IMR-90 (cell line): Measurements from ENCODE around the gene FTL. TPM values are rescaled to one million over a fixed set of nuclear protein-coding genes. Genes with fewer than 3 reads are reported as not detected.

ENCODE experiments used
- ATAC-seq: fragments of 200-7000 bp; cut with Tn5 transposase; 2 replicates; pipeline ENCODE4 v1.9.1; 2020; ENCODE audit warnings: low read depth, mild to moderate bottlenecking, moderate library complexity
- BruUV-seq: library from RNA; stranded (reverse); fragments of 400-500 nt; replicated peaks from 2 replicates; lab custom pipeline; 2021; lab: Mats Ljungman, UMichigan
- CTCF ChIA-PET: fragments of 300-600 bp; formaldehyde crosslinking; extraction: SDS; loops from one replicate; lab custom pipeline; 2021; ENCODE audit warnings: antibody characterized with exemption; lab: Yijun Ruan, JAX
- POLR2A ChIA-PET: fragments of 300-600 bp; sonication (Branson Sonifier 250); formaldehyde crosslinking; loops from one replicate; lab custom pipeline; 2022; ENCODE audit warnings: antibody characterized with exemption; ENCODE audit not compliant: unreplicated experiment; lab: Charles Lee
- DNase-seq: peaks from one replicate; pipeline ENCODE4 v3.0.0; 2013
- H2AFZ ChIP-seq: replicated peaks from 2 replicates; pipeline ENCODE3; 2013; ENCODE audit warnings: low read length, mild to moderate bottlenecking; ENCODE audit not compliant: poor library complexity
- H2AK5ac ChIP-seq: 2 replicates; pipeline ENCODE4 v1.6.1; 2013; ENCODE audit warnings: low read depth, low read length, inconsistent platforms
- H2AK9ac ChIP-seq: replicated peaks from 2 replicates; pipeline ENCODE3; 2013; ENCODE audit warnings: mild to moderate bottlenecking, low read depth, low read length, moderate library complexity; ENCODE audit not compliant: poor library complexity
- H2BK120ac ChIP-seq: 2 replicates; pipeline ENCODE4 v1.6.1; 2013; ENCODE audit warnings: low read depth, low read length, inconsistent platforms
- H2BK15ac ChIP-seq: 3 replicates; pipeline ENCODE4 v1.6.1; 2013; ENCODE audit warnings: low read depth, low read length, inconsistent platforms
- H2BK20ac ChIP-seq: 2 replicates; pipeline ENCODE4 v1.6.1; 2013; ENCODE audit warnings: low read depth, mild to moderate bottlenecking, inconsistent platforms, low read length, moderate library complexity
- H2BK5ac ChIP-seq: 2 replicates; pipeline ENCODE4 v1.6.1; 2013; ENCODE audit warnings: mild to moderate bottlenecking, low read depth, low read length, inconsistent platforms; ENCODE audit not compliant: poor library complexity, severe bottlenecking
- H3K14ac ChIP-seq: replicated peaks from 2 replicates; pipeline ENCODE4 v1.6.1; 2013; ENCODE audit warnings: low read depth, low read length, inconsistent platforms
- H3K18ac ChIP-seq: 2 replicates; pipeline ENCODE4 v1.6.1; 2013; ENCODE audit warnings: low read depth, low read length, control low read depth
- H3K23ac ChIP-seq: 2 replicates; pipeline ENCODE4 v1.6.1; 2013; ENCODE audit warnings: low read depth, low read length, inconsistent platforms
- H3K27ac ChIP-seq: 2 replicates; pipeline ENCODE4 v1.5.1; 2013; ENCODE audit warnings: mild to moderate bottlenecking, control low read depth, low read length; ENCODE audit not compliant: insufficient read depth
- H3K27me3 ChIP-seq: 2 replicates; pipeline ENCODE4 v1.6.1; 2013; ENCODE audit warnings: low read length; ENCODE audit not compliant: control insufficient read depth, insufficient read depth
- H3K36me3 ChIP-seq: 2 replicates; pipeline ENCODE4 v1.6.1; 2013; ENCODE audit warnings: low read length, mixed read lengths; ENCODE audit not compliant: control insufficient read depth, insufficient read depth
- H3K4ac ChIP-seq: 2 replicates; pipeline ENCODE4 v1.6.1; 2013; ENCODE audit warnings: low read depth, low read length, inconsistent platforms
- H3K4me1 ChIP-seq: 2 replicates; pipeline ENCODE4 v1.6.1; 2013; ENCODE audit warnings: low read length, mixed read lengths; ENCODE audit not compliant: control insufficient read depth, insufficient read depth
- H3K4me2 ChIP-seq: 2 replicates; pipeline ENCODE4 v1.6.1; 2013; ENCODE audit warnings: low read depth, mild to moderate bottlenecking, control low read depth, low read length, moderate library complexity
- H3K4me3 ChIP-seq: 2 replicates; pipeline ENCODE4 v1.5.1; 2013; ENCODE audit warnings: low read depth, mild to moderate bottlenecking, control low read depth, low read length, moderate library complexity; ENCODE audit not compliant: insufficient read depth
- H3K56ac ChIP-seq: 2 replicates; pipeline ENCODE4 v1.6.1; 2013; ENCODE audit warnings: low read length, inconsistent platforms; ENCODE audit not compliant: insufficient read depth; ENCODE audit errors: extremely low read depth
- H3K79me1 ChIP-seq, 2 experiments: 2 replicates each; pipeline ENCODE4 v1.6.1; 2013; ENCODE audit warnings: low read length in 2 of 2, inconsistent platforms in 1 of 2, low read depth in 1 of 2
- H3K9ac ChIP-seq: 2 replicates; pipeline ENCODE4 v1.6.1; 2013; ENCODE audit warnings: low read depth, low read length, control low read depth
- H3K9me1 ChIP-seq: 2 replicates; pipeline ENCODE4 v1.6.1; 2013; ENCODE audit warnings: low read length, inconsistent platforms; ENCODE audit not compliant: insufficient read depth
- H3K9me3 ChIP-seq: 2 replicates; pipeline ENCODE4 v1.6.1; 2013; ENCODE audit warnings: low read length; ENCODE audit not compliant: control insufficient read depth, insufficient read depth
- H4K20me1 ChIP-seq: 2 replicates; pipeline ENCODE4 v1.6.1; 2013; ENCODE audit warnings: low read length, inconsistent platforms; ENCODE audit not compliant: insufficient read depth
- H4K5ac ChIP-seq: 2 replicates; pipeline ENCODE4 v1.6.1; 2013; ENCODE audit warnings: mild to moderate bottlenecking, low read depth, low read length, control low read depth
- H4K8ac ChIP-seq, 2 experiments: 2 replicates each; pipeline ENCODE4 v1.6.1; 2013; ENCODE audit warnings: low read depth in 2 of 2, low read length in 2 of 2, control low read depth in 1 of 2, inconsistent platforms in 1 of 2
- H4K91ac ChIP-seq: 2 replicates; pipeline ENCODE4 v1.6.1; 2013; ENCODE audit warnings: low read depth, low read length, inconsistent platforms; ENCODE audit not compliant: insufficient read depth
- BHLHE40 ChIP-seq: fragments of 150-350 bp; IDR thresholded peaks from 2 replicates; pipeline ENCODE4 v1.6.1; 2016; ENCODE audit warnings: mild to moderate bottlenecking, low read depth, low read length
- CEBPB ChIP-seq: IDR thresholded peaks from 2 replicates; pipeline ENCODE4 v1.6.1; 2012; ENCODE audit warnings: low read depth, low read length, improper control_type of control experiment
- MAZ ChIP-seq: IDR thresholded peaks from 2 replicates; pipeline ENCODE4 v1.6.1; 2012; ENCODE audit warnings: low read depth, mild to moderate bottlenecking, low read length, improper control_type of control experiment, moderate library complexity, borderline replicate concordance
- MXI1 ChIP-seq: IDR thresholded peaks from 2 replicates; pipeline ENCODE4 v1.6.1; 2012; ENCODE audit warnings: low read depth, mild to moderate bottlenecking, low read length, moderate library complexity, borderline replicate concordance
- NFE2L2 ChIP-seq: fragments of 150-350 bp; IDR thresholded peaks from 2 replicates; pipeline ENCODE4 v1.6.1; 2016; ENCODE audit warnings: low read depth, mild to moderate bottlenecking, low read length
- RCOR1 ChIP-seq: IDR thresholded peaks from 2 replicates; pipeline ENCODE4 v1.6.1; 2012; ENCODE audit warnings: mild to moderate bottlenecking, low read length, improper control_type of control experiment; ENCODE audit not compliant: insufficient replicate concordance
- RFX5 ChIP-seq: IDR thresholded peaks from 2 replicates; pipeline ENCODE4 v1.8.0; 2012; ENCODE audit warnings: low read depth, mild to moderate bottlenecking, low read length, moderate library complexity
- WGBS, 2 experiments: methylation state at CpG; one replicate each; pipeline versions ENCODE4 v1.1.5 to v1.1.7; 2013; ENCODE audit warnings: missing lambda C conversion rate in 2 of 2; ENCODE audit not compliant: insufficient read length in 1 of 2; ENCODE audit errors: extremely low coverage in 2 of 2; 5-methylcytosine and 5-hydroxymethylcytosine counted together
- dilution Hi-C: fragments of 300-500 bp; cut with HindIII; formaldehyde crosslinking; loops from one replicate; pipeline ENCODE4 v1.14.3; 2018; ENCODE audit warnings: low sequenced_read_pairs; ENCODE audit not compliant: unreplicated experiment
- in situ Hi-C: fragments of 300-500 bp; cut with MboI; formaldehyde crosslinking; loops from 3 replicates; pipeline ENCODE4 v1.14.3; 2019; ENCODE audit warnings: low sequenced_read_pairs, inconsistent platforms, mixed read lengths
- intact Hi-C: fragments of 100-400 bp; cut with micrococcal nuclease; formaldehyde crosslinking; loops from 2 replicates; pipeline ENCODE4 v1.10.0; 2022
- polyA plus RNA-seq, 3 experiments: library from polyadenylated mRNA; depleted of rRNA; stranded (reverse); fragments of >200 nt; gene quantifications; 2 replicates each; pipeline ENCODE4 v1.2.3, GENCODE V29; 2012; ENCODE audit warnings: low replicate concordance in 1 of 3
- total RNA-seq: library from RNA; depleted of rRNA; stranded (reverse); fragments of >200 nt; gene quantifications from 2 replicates; pipeline ENCODE4 v1.2.3, GENCODE V29; 2012

Gene FTL
- total and polyA plus RNA-seq, 2 of the 4 experiments (the other 2 are of a cell fraction), result 1,057 to 2,944 TPM

DNA sequence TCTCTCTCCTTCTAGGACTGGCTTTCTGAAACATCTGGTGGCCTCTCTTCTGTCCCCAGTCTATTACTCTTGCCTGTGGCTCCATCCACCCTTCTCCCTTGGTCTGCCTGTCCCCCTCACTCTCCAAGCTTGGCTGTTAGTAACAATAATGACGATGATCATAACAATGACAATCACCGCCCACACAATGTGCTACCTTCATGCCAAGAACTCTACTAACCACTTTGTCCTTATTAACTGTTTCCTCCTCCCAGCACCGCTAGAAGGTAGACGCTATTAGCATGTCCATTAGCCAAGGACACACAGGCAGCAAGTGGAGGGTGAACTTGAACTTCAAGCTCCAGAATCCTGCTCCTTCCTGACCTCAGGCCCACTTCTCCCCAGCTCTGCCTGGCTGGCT, 25.3 kb downstream of the FTL start:
- Histone ChIP-seq H4K5ac (no peak overlapping the region), H3K9me1 (peaks cover 7% of the 10 kb centered on the region; the same call in 1 of the 2 replicates), H3K9me3 (no peaks in the 10 kb centered on the region), H3K4me3 (no peak overlapping the region), H2AFZ (no peak overlapping the region), H2BK20ac (no peak overlapping the region), H3K79me1 (peaks cover 21 to 78% of the 10 kb centered on the region in 2 experiments), H3K23ac (no peak overlapping the region), H2BK5ac (no peak overlapping the region), H3K18ac (no peak overlapping the region), H3K9ac (no peak overlapping the region), H2BK15ac (no peak overlapping the region), H2BK120ac (no peak overlapping the region), H3K4me1 (peaks cover 12% of the 10 kb centered on the region), H3K14ac (no peak overlapping the region), H3K4me2 (no peak overlapping the region), H2AK9ac (no peak overlapping the region), H4K8ac (no peak overlapping the region), H3K56ac (no peak overlapping the region), H4K91ac (no peak overlapping the region), H3K27ac (no peak overlapping the region), H3K36me3 (peaks cover 36% of the 10 kb centered on the region), H3K27me3 (no peaks in the 10 kb centered on the region), H3K4ac (no peak overlapping the region), H2AK5ac (peak overlapping the region; percentile 13; the same call in 1 of the 2 replicates), H4K20me1 (peaks cover 28% of the 10 kb centered on the region)
- intact Hi-C loops, result loop anchor here (5.0 to 10.0 kb wide), 3 partner anchors 67 to 214 kb away; partner anchors contain the start of genes CGB7 and KCNA7
- DNase-seq (no peak), ATAC-seq (no peak)
- no TSS peak for BruUV-seq
- dilution Hi-C loops, result no loop called here
- 51% methylated on average over 2 of the region's 4 CpGs; no CpG with 5 or more reads in 1 of the 2 experiments for WGBS, 2 experiments
- POLR2A ChIA-PET, result no interaction called here
- TF ChIP-seq MAZ (no peak), MXI1 (no peak), BHLHE40 (no peak), RFX5 (no peak), CEBPB (no peak), NFE2L2 (no peak), RCOR1 (no peak)
- CTCF ChIA-PET, result interaction anchor here (1.0 kb wide), 1 partner anchor 9 kb away, joined by 4 read pairs; no protein-coding TSS in a partner anchor
- in situ Hi-C loops, result no loop called here
